Activated B cell treated with CpG ODN at 0.5 μM for 24 hours (primary cell): ENCODE data around the gene PEAK3. TPM values are rescaled to one million over a fixed set of nuclear protein-coding genes. Genes with fewer than 3 reads are reported as not detected.

Experiments used
- ATAC-seq: fragments of 200-7000 bp; cut with Tn5 transposase; one replicate; pipeline ENCODE4 v1.10.0; 2021; ENCODE audit warnings: low read depth, mild to moderate bottlenecking, moderate library complexity
- CTCF ChIA-PET: fragments of 350-600 bp; sonication (Branson Sonifier 250); formaldehyde crosslinking; loops from one replicate; lab custom pipeline; 2021; ENCODE audit warnings: antibody characterized with exemption; lab: Charles Lee
- POLR2A ChIA-PET: fragments of 350-600 bp; sonication (Branson Sonifier 250); formaldehyde crosslinking; loops from one replicate; lab custom pipeline; 2021; ENCODE audit warnings: antibody characterized with exemption; lab: Charles Lee
- DNase-seq: peaks from one replicate; pipeline ENCODE4 v3.0.0; 2022
- H3K27ac Mint-ChIP-seq: one replicate; pipeline ENCODE4 v1.8.0; 2020; ENCODE audit warnings: mixed read lengths
- H3K27me3 Mint-ChIP-seq: one replicate; pipeline ENCODE4 v1.8.0; 2021; ENCODE audit warnings: mixed read lengths
- H3K36me3 Mint-ChIP-seq: one replicate; pipeline ENCODE4 v1.8.0; 2021; ENCODE audit warnings: low read depth, mixed read lengths
- H3K4me1 Mint-ChIP-seq: one replicate; pipeline ENCODE4 v1.8.0; 2021; ENCODE audit warnings: mixed read lengths
- H3K4me3 Mint-ChIP-seq: one replicate; pipeline ENCODE4 v1.8.0; 2020; ENCODE audit warnings: mild to moderate bottlenecking, mixed read lengths
- H3K9me3 Mint-ChIP-seq: one replicate; pipeline ENCODE4 v1.8.0; 2020; ENCODE audit warnings: mixed read lengths
- intact Hi-C: fragments of 100-400 bp; cut with micrococcal nuclease; formaldehyde crosslinking; loops from one replicate; pipeline ENCODE4 v1.15.1; 2024
- total RNA-seq: library from RNA; stranded (reverse); gene quantifications from 2 replicates; pipeline ENCODE4 v1.2.3, GENCODE V29; 2022
- TF ChIP-seq, protein P1 (sequence below): fragments of 200-600 bp; IDR thresholded peaks from one replicate; pipeline ENCODE4 v1.8.0; 2022; ENCODE audit warnings: antibody characterized with exemption, mild to moderate bottlenecking

PEAK3 gene
- total RNA-seq, 1 donor from 2014 or later, result 0.09 TPM

GRCh38 chr19:2248136-2249009, 33.6 kb downstream of the PEAK3 start:
- intact Hi-C loops, result no loop called here
- no peak overlapping the region for H3K27ac Mint-ChIP-seq
- ATAC-seq (no peak), DNase-seq (no peak)
- no peak overlapping the region for H3K4me3 Mint-ChIP-seq
- peaks cover 2% of the 10 kb centered on the region for H3K27me3 Mint-ChIP-seq
- POLR2A ChIA-PET, result interaction anchor here (0.7 to 8.8 kb wide), 4 partner anchors 8 to 374 kb away, joined by 3 to 96 read pairs (median 10); no protein-coding TSS in a partner anchor
- no peaks in the 10 kb centered on the region for H3K9me3 Mint-ChIP-seq
- peaks cover 14% of the 10 kb centered on the region for H3K4me1 Mint-ChIP-seq
- H3K36me3 Mint-ChIP-seq, result peaks cover 45% of the 10 kb centered on the region
- CTCF ChIA-PET, result no interaction called here
- TF ChIP-seq, protein P1, sequence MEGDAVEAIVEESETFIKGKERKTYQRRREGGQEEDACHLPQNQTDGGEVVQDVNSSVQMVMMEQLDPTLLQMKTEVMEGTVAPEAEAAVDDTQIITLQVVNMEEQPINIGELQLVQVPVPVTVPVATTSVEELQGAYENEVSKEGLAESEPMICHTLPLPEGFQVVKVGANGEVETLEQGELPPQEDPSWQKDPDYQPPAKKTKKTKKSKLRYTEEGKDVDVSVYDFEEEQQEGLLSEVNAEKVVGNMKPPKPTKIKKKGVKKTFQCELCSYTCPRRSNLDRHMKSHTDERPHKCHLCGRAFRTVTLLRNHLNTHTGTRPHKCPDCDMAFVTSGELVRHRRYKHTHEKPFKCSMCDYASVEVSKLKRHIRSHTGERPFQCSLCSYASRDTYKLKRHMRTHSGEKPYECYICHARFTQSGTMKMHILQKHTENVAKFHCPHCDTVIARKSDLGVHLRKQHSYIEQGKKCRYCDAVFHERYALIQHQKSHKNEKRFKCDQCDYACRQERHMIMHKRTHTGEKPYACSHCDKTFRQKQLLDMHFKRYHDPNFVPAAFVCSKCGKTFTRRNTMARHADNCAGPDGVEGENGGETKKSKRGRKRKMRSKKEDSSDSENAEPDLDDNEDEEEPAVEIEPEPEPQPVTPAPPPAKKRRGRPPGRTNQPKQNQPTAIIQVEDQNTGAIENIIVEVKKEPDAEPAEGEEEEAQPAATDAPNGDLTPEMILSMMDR, result no peak

DNA sequence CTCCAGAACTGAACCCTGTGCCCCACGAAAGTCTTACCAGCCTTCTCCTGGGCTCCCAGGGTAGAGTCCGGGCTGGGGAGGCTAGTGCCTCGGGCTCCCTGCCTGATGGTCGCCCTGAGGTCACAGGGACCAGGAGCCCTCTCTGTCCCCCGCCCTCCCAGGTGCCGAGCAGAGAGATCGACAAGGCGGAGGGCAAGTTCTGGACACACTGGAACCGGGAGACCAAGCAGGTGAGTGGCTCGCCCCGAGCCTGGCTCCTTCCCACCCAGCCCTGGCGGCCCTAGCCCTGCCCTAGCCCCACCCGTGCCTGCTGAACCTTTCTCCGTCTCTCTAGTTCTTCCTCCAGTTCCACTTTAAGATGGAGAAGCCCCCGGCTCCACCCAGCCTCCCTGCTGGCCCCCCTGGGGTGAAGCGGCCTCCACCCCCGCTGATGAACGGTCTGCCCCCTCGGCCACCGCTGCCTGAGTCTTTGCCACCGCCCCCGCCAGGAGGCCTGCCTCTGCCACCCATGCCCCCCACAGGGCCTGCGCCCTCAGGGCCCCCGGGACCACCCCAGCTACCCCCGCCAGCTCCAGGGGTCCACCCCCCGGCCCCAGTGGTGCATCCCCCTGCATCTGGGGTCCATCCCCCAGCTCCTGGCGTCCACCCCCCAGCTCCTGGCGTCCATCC, 34.4 kb downstream of the PEAK3 start:
- H3K4me1 Mint-ChIP-seq, result peaks cover 10% of the 10 kb centered on the region
- no peak for DNase-seq
- TF ChIP-seq, protein P1, result no peak
- no peak for ATAC-seq
- intact Hi-C loops, result no loop called here
- peaks cover 47% of the 10 kb centered on the region for H3K36me3 Mint-ChIP-seq
- CTCF ChIA-PET, result no interaction called here
- no peak overlapping the region for H3K4me3 Mint-ChIP-seq
- peaks cover 2% of the 10 kb centered on the region for H3K27me3 Mint-ChIP-seq
- POLR2A ChIA-PET, result interaction anchor here (0.6 to 1.6 kb wide), 3 partner anchors 7 to 373 kb away, joined by 3 read pairs; no protein-coding TSS in a partner anchor
- no peak overlapping the region for H3K27ac Mint-ChIP-seq
- no peaks in the 10 kb centered on the region for H3K9me3 Mint-ChIP-seq

DNA sequence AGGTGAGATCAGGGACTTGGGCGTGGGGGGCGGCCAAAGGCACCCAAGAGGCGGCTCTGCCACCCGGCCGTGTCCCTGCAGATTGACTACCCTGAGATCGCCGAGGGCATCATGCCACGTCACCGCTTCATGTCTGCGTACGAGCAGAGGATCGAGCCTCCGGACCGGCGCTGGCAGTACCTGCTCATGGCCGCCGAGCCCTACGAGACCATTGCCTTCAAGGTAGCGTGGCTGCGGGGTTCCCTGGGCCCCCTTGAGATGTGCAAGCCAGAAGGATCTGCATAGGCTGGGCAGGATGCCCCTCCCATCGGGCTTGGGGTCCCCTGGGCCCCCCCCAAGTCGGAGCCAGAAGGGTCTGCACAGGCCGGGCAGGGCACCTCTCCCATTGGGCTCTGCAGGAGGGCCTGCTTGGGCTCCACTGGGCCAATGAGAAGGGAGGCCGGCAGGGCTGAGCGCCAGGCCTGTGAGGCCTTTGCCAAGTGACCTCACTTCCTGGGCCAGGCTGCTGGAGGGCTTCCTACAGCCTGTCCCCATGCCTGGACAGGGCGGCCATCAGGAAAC, 35.1 kb downstream of the PEAK3 start:
- DNase-seq (no peak), ATAC-seq (no peak)
- peaks cover 2% of the 10 kb centered on the region for H3K27me3 Mint-ChIP-seq
- ChIA-PET CTCF (no interaction called here), POLR2A (interaction anchor here (1.1 kb wide), 1 partner anchor 79 kb away, joined by 3 read pairs; no protein-coding TSS in a partner anchor)
- TF ChIP-seq, protein P1, result no peak
- intact Hi-C loops, result no loop called here
- no peak overlapping the region for H3K27ac Mint-ChIP-seq
- H3K4me3 Mint-ChIP-seq, result no peak overlapping the region
- peaks cover 51% of the 10 kb centered on the region for H3K36me3 Mint-ChIP-seq
- H3K9me3 Mint-ChIP-seq, result no peaks in the 10 kb centered on the region
- H3K4me1 Mint-ChIP-seq, result peaks cover 11% of the 10 kb centered on the region

DNA sequence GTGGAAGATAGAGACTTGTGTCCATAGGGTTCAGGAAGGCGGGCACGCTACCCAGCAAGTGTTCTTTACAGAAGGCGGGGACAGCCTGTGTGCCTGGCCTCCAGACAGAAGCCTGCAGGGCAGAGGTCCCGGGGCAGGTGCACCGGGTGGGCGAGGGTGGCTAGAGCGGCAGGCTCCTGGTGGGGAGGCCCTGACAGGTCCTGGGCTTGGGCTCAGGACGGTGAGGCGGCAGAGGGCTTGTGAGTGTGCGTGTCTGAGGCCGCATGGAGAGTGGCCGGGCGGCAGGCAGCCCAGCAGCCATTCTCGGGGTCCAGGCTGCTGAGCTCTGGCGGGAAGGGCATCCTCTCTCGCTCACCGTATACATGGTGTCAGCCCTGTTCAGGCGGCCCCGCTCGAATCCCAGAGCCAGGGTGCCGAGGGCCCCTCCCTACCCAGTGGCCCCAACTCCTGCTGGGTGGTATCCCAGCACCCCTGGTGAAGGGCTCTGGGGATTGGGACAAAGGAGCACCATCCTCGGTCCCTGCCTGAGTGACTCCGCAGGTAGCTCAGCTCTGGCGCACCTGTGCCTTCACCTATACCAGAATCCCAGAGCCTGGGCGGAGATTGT, 35.9 kb downstream of the PEAK3 start:
- TF ChIP-seq, protein P1, result no peak
- CTCF ChIA-PET, result no interaction called here
- POLR2A ChIA-PET, result interaction anchor here (0.7 to 1.1 kb wide), 2 partner anchors 19 to 80 kb away, joined by 3 to 5 read pairs; no protein-coding TSS in a partner anchor
- H3K4me1 Mint-ChIP-seq, result peaks cover 17% of the 10 kb centered on the region
- peaks cover 2% of the 10 kb centered on the region for H3K27me3 Mint-ChIP-seq
- ATAC-seq (no peak), DNase-seq (no peak)
- intact Hi-C loops, result no loop called here
- H3K4me3 Mint-ChIP-seq, result no peak overlapping the region
- no peaks in the 10 kb centered on the region for H3K9me3 Mint-ChIP-seq
- no peak overlapping the region for H3K27ac Mint-ChIP-seq
- H3K36me3 Mint-ChIP-seq, result peaks cover 58% of the 10 kb centered on the region
